ENCODE data around the gene TNFRSF9.
A peak's percentile ranks its signal among the peaks of the same experiment; 100 is the strongest.
"Not testable (repeated sequence)": the region's sequence is repeated elsewhere in the genome, so short reads cannot be mapped to it uniquely, and the experiment has no call there.

Gene TNFRSF9

GRCh38 chr1:7960165-7960564 is 19.5 kb upstream of the TNFRSF9 start:
- 0 out of 2 replicates have a peak overlapping the region, but pooled peaks have one; percentile 80 for H2AFZ ChIP-seq (ENCODE audit: low read depth)
- peaks cover 28% of the 10 kb centered on the region for H3K79me2 ChIP-seq (ENCODE audit: insufficient read depth, low read depth)
- H3K4me1 ChIP-seq (ENCODE audit: low read depth, poor library complexity, severe bottlenecking) = peaks cover 24% of the 10 kb centered on the region
- H3K36me3 ChIP-seq (ENCODE audit: insufficient read depth) = peaks cover 6% of the 10 kb centered on the region; the same call in 1 of the 2 replicates
- H3K9ac ChIP-seq = no peak overlapping the region
- no peak overlapping the region for H3K27ac ChIP-seq
- no peak overlapping the region for H3K4me3 ChIP-seq (IDR thresholded peaks at IDR 0.05; ENCODE audit: insufficient read depth, low read depth, low read length)
- peak overlapping the region; percentile 61 for H3K4me2 ChIP-seq
- TF ChIP-seq, protein P1, sequence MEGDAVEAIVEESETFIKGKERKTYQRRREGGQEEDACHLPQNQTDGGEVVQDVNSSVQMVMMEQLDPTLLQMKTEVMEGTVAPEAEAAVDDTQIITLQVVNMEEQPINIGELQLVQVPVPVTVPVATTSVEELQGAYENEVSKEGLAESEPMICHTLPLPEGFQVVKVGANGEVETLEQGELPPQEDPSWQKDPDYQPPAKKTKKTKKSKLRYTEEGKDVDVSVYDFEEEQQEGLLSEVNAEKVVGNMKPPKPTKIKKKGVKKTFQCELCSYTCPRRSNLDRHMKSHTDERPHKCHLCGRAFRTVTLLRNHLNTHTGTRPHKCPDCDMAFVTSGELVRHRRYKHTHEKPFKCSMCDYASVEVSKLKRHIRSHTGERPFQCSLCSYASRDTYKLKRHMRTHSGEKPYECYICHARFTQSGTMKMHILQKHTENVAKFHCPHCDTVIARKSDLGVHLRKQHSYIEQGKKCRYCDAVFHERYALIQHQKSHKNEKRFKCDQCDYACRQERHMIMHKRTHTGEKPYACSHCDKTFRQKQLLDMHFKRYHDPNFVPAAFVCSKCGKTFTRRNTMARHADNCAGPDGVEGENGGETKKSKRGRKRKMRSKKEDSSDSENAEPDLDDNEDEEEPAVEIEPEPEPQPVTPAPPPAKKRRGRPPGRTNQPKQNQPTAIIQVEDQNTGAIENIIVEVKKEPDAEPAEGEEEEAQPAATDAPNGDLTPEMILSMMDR (conservative IDR thresholded peaks at IDR 0.05; ENCODE audit: low read depth, low read length) = no peak
- H4K20me1 ChIP-seq (ENCODE audit: insufficient read depth) = no peaks in the 10 kb centered on the region
- no peaks in the 10 kb centered on the region for H3K27me3 ChIP-seq (ENCODE audit: insufficient read depth, low read depth)

GRCh38 chr1:7956218-7957032 is 15.8 kb upstream of the TNFRSF9 start:
- Histone ChIP-seq H2AFZ (ENCODE audit: low read depth) (no peak overlapping the region), H3K27me3 (ENCODE audit: insufficient read depth, low read depth) (no peaks in the 10 kb centered on the region), H3K4me3 (IDR thresholded peaks at IDR 0.05; ENCODE audit: insufficient read depth, low read depth, low read length) (no peak overlapping the region), H3K9ac (no peak overlapping the region), H3K27ac (no peak overlapping the region), H3K4me2 (no peak overlapping the region), H3K36me3 (ENCODE audit: insufficient read depth) (no peaks in the 10 kb centered on the region), H4K20me1 (ENCODE audit: insufficient read depth) (no peaks in the 10 kb centered on the region), H3K79me2 (ENCODE audit: insufficient read depth, low read depth) (no peaks in the 10 kb centered on the region), H3K4me1 (ENCODE audit: low read depth, poor library complexity, severe bottlenecking) (peaks cover 7% of the 10 kb centered on the region)
- TF ChIP-seq, protein P1 (conservative IDR thresholded peaks at IDR 0.05; ENCODE audit: low read depth, low read length) = no peak

GRCh38 chr1:7954683-7955082 is 14.0 kb upstream of the TNFRSF9 start:
- H3K4me3 ChIP-seq (IDR thresholded peaks at IDR 0.05; ENCODE audit: insufficient read depth, low read depth, low read length) = no peak overlapping the region
- H3K27me3 ChIP-seq (ENCODE audit: insufficient read depth, low read depth) = no peaks in the 10 kb centered on the region
- peak overlapping the region; percentile 51; the same call in 1 of the 2 replicates for H3K4me2 ChIP-seq
- peak overlapping the region; percentile 47 for H2AFZ ChIP-seq (ENCODE audit: low read depth)
- no peaks in the 10 kb centered on the region for H3K79me2 ChIP-seq (ENCODE audit: insufficient read depth, low read depth)
- H4K20me1 ChIP-seq (ENCODE audit: insufficient read depth) = no peaks in the 10 kb centered on the region
- no peak overlapping the region for H3K27ac ChIP-seq
- no peaks in the 10 kb centered on the region for H3K4me1 ChIP-seq (ENCODE audit: low read depth, poor library complexity, severe bottlenecking)
- no peak overlapping the region; the same call in 1 of the 2 replicates for H3K9ac ChIP-seq
- TF ChIP-seq, protein P1 (conservative IDR thresholded peaks at IDR 0.05; ENCODE audit: low read depth, low read length) = no peak
- H3K36me3 ChIP-seq (ENCODE audit: insufficient read depth) = no peaks in the 10 kb centered on the region

- TF ChIP-seq, protein P1 (conservative IDR thresholded peaks at IDR 0.05; ENCODE audit: low read depth, low read length) = no peak
- H3K4me1 ChIP-seq (ENCODE audit: low read depth, poor library complexity, severe bottlenecking) = no peaks in the 10 kb centered on the region
- no peaks in the 10 kb centered on the region for H3K79me2 ChIP-seq (ENCODE audit: insufficient read depth, low read depth)
- H3K36me3 ChIP-seq (ENCODE audit: insufficient read depth) = no peaks in the 10 kb centered on the region
- H3K4me3 ChIP-seq (IDR thresholded peaks at IDR 0.05; ENCODE audit: insufficient read depth, low read depth, low read length) = no peak overlapping the region
- H4K20me1 ChIP-seq (ENCODE audit: insufficient read depth) = no peaks in the 10 kb centered on the region
- no peaks in the 10 kb centered on the region for H3K27me3 ChIP-seq (ENCODE audit: insufficient read depth, low read depth)
- H3K9ac ChIP-seq = no peak overlapping the region; the same call in 1 of the 2 replicates
- H3K4me2 ChIP-seq = peak overlapping the region; percentile 54; the same call in 1 of the 2 replicates
- no peak overlapping the region; the same call in 1 of the 2 replicates for H3K27ac ChIP-seq
- peak overlapping the region; percentile 47 for H2AFZ ChIP-seq (ENCODE audit: low read depth)
Observed at GRCh38 chr1:7953850-7954609, 13.4 kb upstream of the TNFRSF9 start.

- not testable (repeated sequence) for H3K27me3 ChIP-seq (ENCODE audit: insufficient read depth, low read depth); H3K9ac ChIP-seq; H2AFZ ChIP-seq (ENCODE audit: low read depth); H3K27ac ChIP-seq; H3K36me3 ChIP-seq (ENCODE audit: insufficient read depth); H3K4me2 ChIP-seq; H3K79me2 ChIP-seq (ENCODE audit: insufficient read depth, low read depth); H3K4me3 ChIP-seq (IDR thresholded peaks at IDR 0.05; ENCODE audit: insufficient read depth, low read depth, low read length); H4K20me1 ChIP-seq (ENCODE audit: insufficient read depth); H3K4me1 ChIP-seq (ENCODE audit: low read depth, poor library complexity, severe bottlenecking)
Observed at GRCh38 chr1:7952791-7953190, 12.2 kb upstream of the TNFRSF9 start.

All from KMS-11 (cell line).